Osteocyte (in vitro differentiated cells): ENCODE results near the gene NFIC. TPM values are rescaled to one million over a fixed set of nuclear protein-coding genes. Genes with fewer than 3 reads are reported as not detected.
A peak's percentile ranks its signal among the peaks of the same experiment; 100 is the strongest.

Experiments used
- DNase-seq: peaks from one replicate; pipeline ENCODE4 v3.0.0; 2021; ENCODE audit warnings: mixed read lengths; ENCODE audit not compliant: unreplicated experiment; ENCODE audit errors: extremely low spot score
- H3K27ac Mint-ChIP-seq: one replicate; pipeline ENCODE4 v1.8.0; 2021; ENCODE audit warnings: mild to moderate bottlenecking, mixed read lengths; ENCODE audit not compliant: unreplicated experiment
- H3K27me3 Mint-ChIP-seq: one replicate; pipeline ENCODE4 v1.8.0; 2021; ENCODE audit warnings: mixed read lengths; ENCODE audit not compliant: unreplicated experiment
- H3K36me3 Mint-ChIP-seq: one replicate; pipeline ENCODE4 v1.8.0; 2021; ENCODE audit warnings: mixed read lengths; ENCODE audit not compliant: unreplicated experiment
- H3K4me1 Mint-ChIP-seq: one replicate; pipeline ENCODE4 v1.8.0; 2021; ENCODE audit warnings: mixed read lengths; ENCODE audit not compliant: unreplicated experiment
- H3K4me3 Mint-ChIP-seq: one replicate; pipeline ENCODE4 v1.8.0; 2021; ENCODE audit warnings: mild to moderate bottlenecking, moderate library complexity, mixed read lengths; ENCODE audit not compliant: unreplicated experiment
- H3K9me3 Mint-ChIP-seq: one replicate; pipeline ENCODE4 v1.8.0; 2021; ENCODE audit warnings: mixed read lengths; ENCODE audit not compliant: unreplicated experiment
- total RNA-seq: library from RNA; stranded (reverse); gene quantifications from 2 replicates; pipeline ENCODE4 v1.2.1, GENCODE V29; 2021
- TF ChIP-seq, protein P1 (sequence below): fragments of 200-600 bp; sonication (generic); IDR thresholded peaks from 2 replicates; pipeline ENCODE4 v1.5.0; 2021; ENCODE audit warnings: antibody characterized with exemption, mild to moderate bottlenecking, moderate library complexity

Gene NFIC
- total RNA-seq, 1 donor from 2014 or later, result 63.8 TPM

DNA sequence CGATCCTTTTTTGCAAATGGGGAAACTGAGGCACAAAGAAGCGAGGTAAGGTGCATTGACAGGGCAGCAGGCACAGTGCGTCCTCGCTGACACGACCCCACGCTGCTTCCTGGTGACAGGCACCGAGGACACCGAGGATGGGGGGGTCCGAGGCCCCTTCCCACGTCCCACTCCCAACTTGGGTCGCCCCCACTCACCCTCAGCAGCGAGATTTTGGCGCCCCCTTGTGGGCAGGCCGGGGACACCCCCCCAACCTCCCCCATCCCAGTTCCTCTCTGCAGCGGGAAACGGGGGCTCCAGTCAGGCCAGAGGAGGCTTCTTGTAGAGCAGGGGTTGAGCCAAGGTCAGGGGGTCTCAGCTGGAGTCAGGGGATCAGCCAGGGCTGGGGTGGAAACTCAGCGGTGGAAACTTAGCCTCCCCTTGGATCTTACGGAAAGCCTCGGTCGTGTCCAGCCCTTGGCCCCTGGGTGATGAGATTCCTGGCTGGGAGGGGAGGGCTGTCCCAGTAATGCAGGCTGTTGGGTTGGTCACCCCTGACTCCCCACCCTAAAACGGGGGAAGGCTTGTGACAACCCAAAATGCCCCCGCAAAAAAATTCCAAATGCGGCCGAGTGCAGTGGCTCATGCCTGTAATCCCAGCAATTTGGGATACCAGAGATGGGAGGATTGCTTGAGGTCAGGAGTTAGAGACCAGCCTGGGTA is 105.7 kb downstream of the NFIC start:
- no peak for DNase-seq
- Mint-ChIP-seq H3K4me1 (peaks cover 8% of the 10 kb centered on the region), H3K27ac (no peak overlapping the region), H3K9me3 (no peaks in the 10 kb centered on the region), H3K27me3 (no peaks in the 10 kb centered on the region), H3K4me3 (no peak overlapping the region), H3K36me3 (peaks cover 2% of the 10 kb centered on the region)
- TF ChIP-seq, protein P1, sequence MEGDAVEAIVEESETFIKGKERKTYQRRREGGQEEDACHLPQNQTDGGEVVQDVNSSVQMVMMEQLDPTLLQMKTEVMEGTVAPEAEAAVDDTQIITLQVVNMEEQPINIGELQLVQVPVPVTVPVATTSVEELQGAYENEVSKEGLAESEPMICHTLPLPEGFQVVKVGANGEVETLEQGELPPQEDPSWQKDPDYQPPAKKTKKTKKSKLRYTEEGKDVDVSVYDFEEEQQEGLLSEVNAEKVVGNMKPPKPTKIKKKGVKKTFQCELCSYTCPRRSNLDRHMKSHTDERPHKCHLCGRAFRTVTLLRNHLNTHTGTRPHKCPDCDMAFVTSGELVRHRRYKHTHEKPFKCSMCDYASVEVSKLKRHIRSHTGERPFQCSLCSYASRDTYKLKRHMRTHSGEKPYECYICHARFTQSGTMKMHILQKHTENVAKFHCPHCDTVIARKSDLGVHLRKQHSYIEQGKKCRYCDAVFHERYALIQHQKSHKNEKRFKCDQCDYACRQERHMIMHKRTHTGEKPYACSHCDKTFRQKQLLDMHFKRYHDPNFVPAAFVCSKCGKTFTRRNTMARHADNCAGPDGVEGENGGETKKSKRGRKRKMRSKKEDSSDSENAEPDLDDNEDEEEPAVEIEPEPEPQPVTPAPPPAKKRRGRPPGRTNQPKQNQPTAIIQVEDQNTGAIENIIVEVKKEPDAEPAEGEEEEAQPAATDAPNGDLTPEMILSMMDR, result peak; percentile 89

DNA sequence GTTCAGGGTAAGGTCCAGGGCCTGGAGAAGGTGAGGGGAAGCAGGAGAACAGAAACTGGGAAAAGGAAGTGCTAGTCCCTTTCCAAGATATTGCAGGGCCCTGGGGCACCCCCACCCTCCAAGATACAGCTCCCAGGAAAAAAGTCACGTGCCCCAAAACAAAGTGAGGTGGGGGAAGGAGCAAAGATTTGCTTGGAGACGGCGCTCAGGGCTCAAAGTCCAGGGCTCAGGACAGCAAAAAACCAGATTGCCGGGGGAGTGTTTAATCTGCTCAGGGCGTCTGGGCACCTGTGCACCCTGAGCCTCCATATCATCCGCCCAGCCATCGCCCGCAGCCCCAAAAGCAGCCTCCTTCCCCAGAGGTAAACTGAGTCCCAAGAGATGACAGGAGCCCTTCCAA is 107.6 kb downstream of the NFIC start:
- Mint-ChIP-seq H3K27ac (no peak overlapping the region), H3K27me3 (peaks cover 2% of the 10 kb centered on the region), H3K36me3 (no peaks in the 10 kb centered on the region), H3K9me3 (no peaks in the 10 kb centered on the region), H3K4me1 (peaks cover 5% of the 10 kb centered on the region), H3K4me3 (no peak overlapping the region)
- DNase-seq, result no peak
- TF ChIP-seq, protein P1, result no peak

DNA sequence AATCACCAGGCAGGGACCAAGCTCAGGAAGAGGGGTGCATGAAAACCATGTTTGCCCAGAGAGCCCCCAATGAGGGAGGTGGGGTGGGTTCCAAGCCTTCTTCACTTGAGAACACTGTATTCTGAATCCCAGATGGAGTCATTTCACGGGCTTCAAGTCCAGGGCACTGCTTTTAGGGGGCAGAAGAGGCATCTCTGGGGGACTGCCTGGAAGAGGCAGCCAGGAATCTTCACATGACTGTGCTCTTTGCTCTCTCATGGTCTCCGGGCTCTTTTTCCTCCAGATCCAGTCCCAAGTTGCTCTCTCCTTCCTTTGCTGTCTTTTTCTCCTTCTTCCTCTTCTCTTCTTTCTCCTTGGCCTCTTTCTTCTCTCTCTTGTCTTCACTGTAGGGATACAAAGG is 108.2 kb downstream of the NFIC start:
- H3K4me3 Mint-ChIP-seq, result no peak overlapping the region
- peaks cover 2% of the 10 kb centered on the region for H3K27me3 Mint-ChIP-seq
- H3K4me1 Mint-ChIP-seq, result peaks cover 2% of the 10 kb centered on the region
- DNase-seq, result no peak
- no peaks in the 10 kb centered on the region for H3K9me3 Mint-ChIP-seq
- no peaks in the 10 kb centered on the region for H3K36me3 Mint-ChIP-seq
- TF ChIP-seq, protein P1, result no peak
- no peak overlapping the region for H3K27ac Mint-ChIP-seq

DNA sequence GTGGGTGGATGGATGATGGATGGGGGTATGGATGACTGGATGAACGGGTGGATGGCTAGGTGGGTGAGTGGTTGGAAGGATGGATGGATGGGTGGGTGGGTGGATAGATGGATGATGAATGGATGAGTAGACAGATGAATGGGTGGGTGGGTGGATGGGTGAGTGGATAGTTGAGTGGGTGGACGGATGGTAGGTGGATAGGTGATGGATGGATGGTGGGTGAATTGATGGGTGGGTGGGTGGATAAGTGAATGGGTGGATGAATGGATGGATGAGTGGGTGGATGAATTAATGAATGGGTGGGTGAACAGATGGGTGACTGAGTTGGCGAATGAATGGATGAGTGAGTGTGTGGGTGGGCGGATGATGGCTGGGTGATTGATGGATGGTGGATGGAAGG is 109.1 kb downstream of the NFIC start:
- no peaks in the 10 kb centered on the region for H3K36me3 Mint-ChIP-seq
- H3K27ac Mint-ChIP-seq, result no peak overlapping the region
- H3K4me3 Mint-ChIP-seq, result no peak overlapping the region
- H3K27me3 Mint-ChIP-seq, result peaks cover 2% of the 10 kb centered on the region
- H3K4me1 Mint-ChIP-seq, result peaks cover 2% of the 10 kb centered on the region
- H3K9me3 Mint-ChIP-seq, result no peaks in the 10 kb centered on the region
- TF ChIP-seq, protein P1, result no peak
- DNase-seq, result no peak

DNA sequence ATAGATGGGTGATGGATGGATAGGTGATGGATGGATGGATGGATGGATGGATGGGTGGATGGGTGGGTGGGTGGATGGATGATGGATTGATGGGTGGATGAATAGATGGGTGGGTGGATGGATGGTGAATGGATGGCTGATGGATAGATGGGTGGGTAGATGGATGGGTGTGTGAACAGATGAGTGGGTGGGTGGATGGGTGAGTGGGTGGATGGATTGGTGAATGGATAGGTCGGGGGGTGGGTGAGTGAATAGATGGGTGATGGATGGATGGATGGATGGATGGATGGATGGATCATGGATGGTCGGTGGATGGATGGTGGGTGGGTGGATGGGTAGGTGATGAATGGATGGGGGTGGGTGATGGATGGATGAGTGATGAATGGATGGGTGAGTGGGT is 110.4 kb downstream of the NFIC start:
- Mint-ChIP-seq H3K9me3 (no peaks in the 10 kb centered on the region), H3K36me3 (no peaks in the 10 kb centered on the region)

More for the DNA sequence above, 110.4 kb downstream of the NFIC start:
- Mint-ChIP-seq H3K4me1 (no peaks in the 10 kb centered on the region), H3K27me3 (peaks cover 6% of the 10 kb centered on the region), H3K27ac (no peak overlapping the region), H3K4me3 (no peak overlapping the region)
- no peak for DNase-seq
- TF ChIP-seq, protein P1, result no peak
